ENCODE measurements around the gene TCEAL7. TPM values are rescaled to one million over a fixed set of nuclear protein-coding genes. Genes with fewer than 3 reads are reported as not detected.
A peak's percentile ranks its signal among the peaks of the same experiment; 100 is the strongest.
"Not testable (repeated sequence)": the region's sequence is repeated elsewhere in the genome, so short reads cannot be mapped to it uniquely, and the experiment has no call there.

Gene TCEAL7
- 1 to 10 TPM in 1 of 6 experiments, under 1 TPM in 2, not detected in 3; 0.34 to 1.2 (median 0.62) TPM for total RNA-seq
- long read RNA-seq, partial matches to known transcripts, result 0 of 1 reads
- long read RNA-seq, other reads (novel, unspliced or antisense), result 0 of 1 reads

GRCh38 chrX:103329991-103330390, at the start of gene TCEAL7:
Gene TCEAL7 (plus strand): TSS chrX:103330239. CDS start chrX:103331404, 1,165 bp downstream.
- H3K27ac ChIP-seq, result no peak within 1 kb of the TSS
- intact Hi-C loops (cut with DNase I), result no loop called here
- H3K4me3 ChIP-seq, result no peak within 1 kb of the TSS
- no peaks in the 10 kb centered on the region for H3K27me3 ChIP-seq
- ATAC-seq (no peak), DNase-seq (no peak)
- H3K9me3 ChIP-seq, result no peaks in the 10 kb centered on the region
- 48% methylated on average over 5 of the region's 11 CpGs for WGBS (ENCODE audit: insufficient coverage, low coverage, low lambda C conversion rate, missing lambda C conversion rate)
- H3K4me1 ChIP-seq, result no peaks in the 10 kb centered on the region
- TF ChIP-seq, protein P1, sequence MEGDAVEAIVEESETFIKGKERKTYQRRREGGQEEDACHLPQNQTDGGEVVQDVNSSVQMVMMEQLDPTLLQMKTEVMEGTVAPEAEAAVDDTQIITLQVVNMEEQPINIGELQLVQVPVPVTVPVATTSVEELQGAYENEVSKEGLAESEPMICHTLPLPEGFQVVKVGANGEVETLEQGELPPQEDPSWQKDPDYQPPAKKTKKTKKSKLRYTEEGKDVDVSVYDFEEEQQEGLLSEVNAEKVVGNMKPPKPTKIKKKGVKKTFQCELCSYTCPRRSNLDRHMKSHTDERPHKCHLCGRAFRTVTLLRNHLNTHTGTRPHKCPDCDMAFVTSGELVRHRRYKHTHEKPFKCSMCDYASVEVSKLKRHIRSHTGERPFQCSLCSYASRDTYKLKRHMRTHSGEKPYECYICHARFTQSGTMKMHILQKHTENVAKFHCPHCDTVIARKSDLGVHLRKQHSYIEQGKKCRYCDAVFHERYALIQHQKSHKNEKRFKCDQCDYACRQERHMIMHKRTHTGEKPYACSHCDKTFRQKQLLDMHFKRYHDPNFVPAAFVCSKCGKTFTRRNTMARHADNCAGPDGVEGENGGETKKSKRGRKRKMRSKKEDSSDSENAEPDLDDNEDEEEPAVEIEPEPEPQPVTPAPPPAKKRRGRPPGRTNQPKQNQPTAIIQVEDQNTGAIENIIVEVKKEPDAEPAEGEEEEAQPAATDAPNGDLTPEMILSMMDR (IDR thresholded peaks at IDR 0.05), result no peak
- TF ChIP-seq POLR2A (IDR thresholded peaks at IDR 0.05), result no peak
- H3K36me3 ChIP-seq, result no peaks in the 10 kb centered on the region

- WGBS (ENCODE audit: insufficient coverage, low coverage, low lambda C conversion rate, missing lambda C conversion rate), result 60% methylated on average over 1 of the region's 2 CpGs
- H3K9me3 ChIP-seq, result no peaks in the 10 kb centered on the region
- no peaks in the 10 kb centered on the region for H3K36me3 ChIP-seq
- no peaks in the 10 kb centered on the region for H3K27me3 ChIP-seq
- ATAC-seq (peak in 1 of 4 donors; percentile 74), DNase-seq (no peak)
- intact Hi-C loops (cut with DNase I), result no loop called here
- no peak overlapping the region for H3K27ac ChIP-seq
- H3K4me3 ChIP-seq, result no peak overlapping the region
- TF ChIP-seq POLR2A (IDR thresholded peaks at IDR 0.05), result no peak
- TF ChIP-seq, protein P1 (IDR thresholded peaks at IDR 0.05), result no peak
- no peaks in the 10 kb centered on the region for H3K4me1 ChIP-seq
Measured at GRCh38 chrX:103293118-103293517, 36.9 kb upstream of the TCEAL7 start.

DNA sequence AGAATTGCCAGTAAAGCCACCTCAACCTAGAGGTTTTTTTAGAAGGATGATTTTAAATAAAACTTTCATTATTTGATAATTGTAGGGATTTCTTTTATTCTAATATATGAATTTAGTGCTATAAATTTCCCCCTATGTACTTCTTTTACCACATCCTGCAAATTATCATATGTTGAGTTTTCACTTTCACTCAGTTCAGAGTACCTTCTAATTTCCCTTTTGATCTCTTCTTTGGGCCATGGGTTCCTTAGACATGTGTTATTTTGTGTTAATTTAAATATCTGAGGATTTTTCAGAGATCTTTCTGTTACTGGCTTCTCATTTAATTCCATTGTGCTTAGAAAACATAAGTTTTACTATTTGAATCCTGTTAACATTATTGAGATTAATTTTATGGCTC, 25.3 kb upstream of the TCEAL7 start:
- ATAC-seq (no peak), DNase-seq (no peak)
- no peak for TF ChIP-seq POLR2A (IDR thresholded peaks at IDR 0.05)
- TF ChIP-seq, protein P1 (IDR thresholded peaks at IDR 0.05), result no peak
- no peak overlapping the region for H3K27ac ChIP-seq
- intact Hi-C loops (cut with DNase I), result no loop called here
- no peaks in the 10 kb centered on the region for H3K36me3 ChIP-seq
- no peaks in the 10 kb centered on the region for H3K27me3 ChIP-seq
- H3K9me3 ChIP-seq, result no peaks in the 10 kb centered on the region
- H3K4me3 ChIP-seq, result no peak overlapping the region
- H3K4me1 ChIP-seq, result no peaks in the 10 kb centered on the region

DNA sequence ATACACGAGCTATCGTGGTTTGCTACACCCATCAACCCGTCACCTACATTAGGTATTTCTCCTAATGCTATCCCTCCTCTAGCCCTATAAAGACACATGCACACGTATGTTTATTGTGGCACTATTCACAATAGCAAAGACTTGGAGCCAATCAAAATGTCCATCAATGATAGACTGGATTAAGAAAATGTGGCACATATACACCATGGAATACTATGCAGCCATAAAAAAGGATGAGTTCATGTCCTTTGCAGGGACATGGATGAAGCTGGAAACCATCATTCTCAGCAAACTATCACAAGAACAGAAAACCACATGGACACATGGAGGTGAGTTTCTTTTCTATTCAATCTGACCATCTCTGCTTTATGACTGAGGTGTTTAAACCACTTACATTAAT, 24.4 kb upstream of the TCEAL7 start:
- H3K9me3 ChIP-seq; H3K27me3 ChIP-seq; H3K4me3 ChIP-seq; H3K4me1 ChIP-seq; DNase-seq; intact Hi-C loops (cut with DNase I); H3K27ac ChIP-seq; H3K36me3 ChIP-seq; ATAC-seq: not testable (repeated sequence)
- WGBS (ENCODE audit: insufficient coverage, low coverage, low lambda C conversion rate, missing lambda C conversion rate), result 49% methylated on average over 4 of the region's 4 CpGs

- Histone ChIP-seq H3K27ac (no peak overlapping the region), H3K4me1 (no peaks in the 10 kb centered on the region), H3K27me3 (peaks cover 0 to 3% of the 10 kb centered on the region in 2 donors), H3K36me3 (no peaks in the 10 kb centered on the region), H3K4me3 (peak overlapping the region; percentile 22 to 48 (median 25)), H3K9me3 (no peaks in the 10 kb centered on the region)
- ATAC-seq, result peak in 1 of 4 donors; percentile 11
- TF ChIP-seq POLR2A (IDR thresholded peaks at IDR 0.05), result no peak
- TF ChIP-seq, protein P1 (IDR thresholded peaks at IDR 0.05), result no peak
- 44% methylated on average over 28 of the region's 32 CpGs for WGBS (ENCODE audit: insufficient coverage, low coverage, low lambda C conversion rate, missing lambda C conversion rate)
- intact Hi-C loops (cut with DNase I), result no loop called here
- no peak for DNase-seq
Measured at GRCh38 chrX:103309860-103310554, 20.0 kb upstream of the TCEAL7 start.

All from right lobe of liver (tissue), 6 donors.